NCI-H2081 treated with DMSO at 0.1 percent for 48 hours (cell line): Measurements from ENCODE around the gene CIB1.

ENCODE experiments used
- DNase-seq: peaks from one replicate; lab custom pipeline; 2025; lab: John Stamatoyannopoulos, UW

CIB1 gene

GRCh38 chr15:90240856-90241255 is 7.1 kb upstream of the CIB1 start:
- no peak for DNase-seq

- no peak for DNase-seq
These were observed 5.6 kb upstream of the CIB1 start for GRCh38 chr15:90239371-90239770.

DNA sequence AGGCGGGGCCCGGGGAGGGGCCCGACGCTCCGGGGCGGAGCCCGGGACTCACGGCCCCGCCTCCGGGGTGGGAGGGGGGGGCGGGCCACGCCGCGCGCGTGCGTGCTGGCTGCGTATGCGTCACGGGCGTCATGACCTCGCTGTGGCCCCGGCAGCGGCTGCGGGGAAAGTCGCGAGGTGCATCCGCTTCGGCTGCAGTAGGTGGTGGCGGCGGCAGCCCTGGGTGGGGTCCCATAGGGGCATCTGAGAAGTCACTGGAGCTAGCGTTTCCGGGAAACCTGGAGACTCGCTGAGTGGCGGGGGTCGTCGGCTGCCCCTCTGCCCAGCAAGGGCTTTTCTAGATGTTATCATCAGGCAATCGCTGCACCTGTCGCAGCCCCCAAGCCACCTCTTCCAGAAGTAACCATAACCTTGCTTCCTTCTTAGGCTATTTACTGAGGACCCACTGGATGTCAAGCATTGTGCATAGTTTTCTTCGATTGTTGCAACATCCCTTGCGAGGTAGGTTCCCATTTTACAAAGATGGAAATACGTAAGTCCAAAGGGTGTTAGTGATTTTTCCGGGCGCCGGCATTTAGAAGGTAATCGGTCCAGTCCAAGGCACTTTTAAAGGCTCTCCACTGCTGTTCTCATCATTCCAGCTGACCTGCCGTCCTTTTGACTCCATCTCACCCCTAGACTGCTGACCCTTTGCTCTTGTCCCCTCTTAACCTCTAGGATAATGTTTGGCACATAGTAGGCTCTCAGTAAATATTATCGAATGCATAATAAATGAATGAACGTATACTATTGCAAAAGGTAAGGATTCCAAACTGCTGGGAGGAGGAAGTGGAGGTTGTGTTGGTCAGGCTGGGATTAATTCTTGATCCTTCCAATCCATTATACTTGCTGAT is 601 bp upstream of the CIB1 start, which contains the start of gene GDPGP1:
Gene GDPGP1 (plus strand): TSS at position 114 of the 893 bp plus-strand sequence. CDS start 6,700 bp downstream, outside the sequence.
- no peak for DNase-seq

- no peak for DNase-seq
These were observed 777 bp downstream of the CIB1 start for GRCh38 chr15:90232941-90233386.

DNA sequence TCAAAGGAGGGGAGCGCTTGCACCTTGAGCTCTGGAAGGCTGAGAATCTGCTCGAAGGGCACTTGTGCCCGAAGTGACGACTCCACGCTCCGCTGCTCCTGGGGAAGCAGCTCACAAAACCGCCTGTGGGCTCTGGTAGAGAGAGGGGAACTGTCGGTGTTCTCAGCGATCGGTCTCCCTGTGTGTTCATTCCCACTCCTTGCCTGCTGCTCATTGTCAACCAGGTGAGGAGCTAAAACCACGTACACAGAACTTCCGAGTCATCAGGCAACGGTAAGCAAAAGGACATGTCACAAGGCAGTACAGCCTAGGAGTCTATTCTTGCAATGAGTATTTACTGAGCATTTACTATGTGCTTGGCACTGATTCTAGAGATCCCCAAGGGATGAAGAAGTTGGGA is 1.5 kb downstream of the CIB1 start:
- DNase-seq, result no peak

GRCh38 chr15:90231028-90232017 is 2.4 kb downstream of the CIB1 start:
- no peak for DNase-seq

DNA sequence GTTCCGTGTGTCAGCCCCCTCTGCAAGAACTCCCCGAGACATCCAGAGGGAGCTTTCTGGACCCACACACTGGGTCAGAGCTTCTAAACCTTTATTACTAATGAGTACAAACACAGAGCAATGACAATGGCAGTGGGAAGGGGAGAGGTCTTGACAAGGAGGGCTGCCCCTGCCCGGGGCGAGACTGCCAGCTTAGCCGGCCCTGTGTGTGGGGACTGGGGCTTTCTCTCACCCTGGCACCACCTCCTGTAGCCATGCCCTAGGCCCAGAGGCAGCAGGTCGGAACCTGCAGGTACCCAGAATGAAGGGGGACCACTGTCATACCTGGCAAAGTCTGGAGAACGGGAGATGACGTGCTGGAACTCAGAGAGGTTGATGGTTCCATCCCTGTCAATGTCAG is 3.1 kb downstream of the CIB1 start:
- no peak for DNase-seq

DNA sequence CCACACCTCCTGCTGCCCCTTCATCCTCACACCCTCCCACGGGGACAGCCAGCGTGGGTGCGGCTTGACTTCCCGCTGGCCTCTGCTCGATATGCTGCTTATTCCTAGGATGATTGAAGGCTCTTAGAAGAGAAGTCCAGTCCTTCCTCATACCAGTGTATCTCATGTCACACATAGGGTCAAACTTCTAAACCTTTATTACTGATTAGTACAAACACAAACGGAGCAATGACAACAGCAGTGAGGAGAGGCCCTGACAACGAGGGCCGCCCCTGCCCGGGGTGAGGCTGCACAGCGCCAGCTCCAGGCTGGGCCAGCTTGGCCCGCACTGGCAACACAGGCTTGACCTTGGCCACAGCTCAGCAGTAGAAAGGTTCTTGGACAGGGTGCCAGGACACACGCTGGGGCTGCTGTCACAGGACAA is 3.7 kb downstream of the CIB1 start:
- no peak for DNase-seq

GRCh38 chr15:90228960-90229359 is 4.8 kb downstream of the CIB1 start:
- DNase-seq, result no peak

DNA sequence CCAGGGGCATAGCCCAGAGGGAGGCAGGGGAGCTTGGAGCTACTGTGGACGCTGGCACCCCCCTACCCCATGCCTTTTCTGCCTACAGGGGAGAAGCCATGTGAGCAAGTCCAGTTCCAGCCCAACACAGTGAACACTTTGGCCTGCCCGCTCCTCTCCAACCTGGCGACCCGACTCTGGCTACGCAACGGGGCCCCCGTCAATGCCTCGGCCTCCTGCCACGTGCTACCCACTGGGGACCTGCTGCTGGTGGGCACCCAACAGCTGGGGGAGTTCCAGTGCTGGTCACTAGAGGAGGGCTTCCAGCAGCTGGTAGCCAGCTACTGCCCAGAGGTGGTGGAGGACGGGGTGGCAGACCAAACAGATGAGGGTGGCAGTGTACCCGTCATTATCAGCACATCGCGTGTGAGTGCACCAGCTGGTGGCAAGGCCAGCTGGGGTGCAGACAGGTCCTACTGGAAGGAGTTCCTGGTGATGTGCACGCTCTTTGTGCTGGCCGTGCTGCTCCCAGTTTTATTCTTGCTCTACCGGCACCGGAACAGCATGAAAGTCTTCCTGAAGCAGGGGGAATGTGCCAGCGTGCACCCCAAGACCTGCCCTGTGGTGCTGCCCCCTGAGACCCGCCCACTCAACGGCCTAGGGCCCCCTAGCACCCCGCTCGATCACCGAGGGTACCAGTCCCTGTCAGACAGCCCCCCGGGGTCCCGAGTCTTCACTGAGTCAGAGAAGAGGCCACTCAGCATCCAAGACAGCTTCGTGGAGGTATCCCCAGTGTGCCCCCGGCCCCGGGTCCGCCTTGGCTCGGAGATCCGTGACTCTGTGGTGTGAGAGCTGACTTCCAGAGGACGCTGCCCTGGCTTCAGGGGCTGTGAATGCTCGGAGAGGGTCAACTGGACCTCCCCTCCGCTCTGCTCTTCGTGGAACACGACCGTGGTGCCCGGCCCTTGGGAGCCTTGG is 5.6 kb downstream of the CIB1 start:
- DNase-seq, result no peak

- no peak for DNase-seq
These were observed 6.4 kb downstream of the CIB1 start for GRCh38 chr15:90227336-90227735.

- peak; percentile 63 for DNase-seq
These were observed 8.1 kb downstream of the CIB1 start for GRCh38 chr15:90225504-90226234.

DNA sequence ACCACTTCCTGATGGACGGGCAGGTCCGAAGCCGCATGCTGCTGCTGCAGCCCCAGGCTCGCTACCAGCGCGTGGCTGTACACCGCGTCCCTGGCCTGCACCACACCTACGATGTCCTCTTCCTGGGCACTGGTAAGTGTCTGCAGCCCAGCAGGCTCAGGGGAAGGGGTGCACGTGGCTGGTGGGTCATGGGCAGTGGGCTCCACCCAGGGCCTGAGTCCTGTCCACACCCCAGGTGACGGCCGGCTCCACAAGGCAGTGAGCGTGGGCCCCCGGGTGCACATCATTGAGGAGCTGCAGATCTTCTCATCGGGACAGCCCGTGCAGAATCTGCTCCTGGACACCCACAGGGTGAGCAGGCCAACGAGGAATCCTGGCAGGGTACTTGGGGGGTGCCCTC is 8.7 kb downstream of the CIB1 start:
- DNase-seq, result no peak

DNA sequence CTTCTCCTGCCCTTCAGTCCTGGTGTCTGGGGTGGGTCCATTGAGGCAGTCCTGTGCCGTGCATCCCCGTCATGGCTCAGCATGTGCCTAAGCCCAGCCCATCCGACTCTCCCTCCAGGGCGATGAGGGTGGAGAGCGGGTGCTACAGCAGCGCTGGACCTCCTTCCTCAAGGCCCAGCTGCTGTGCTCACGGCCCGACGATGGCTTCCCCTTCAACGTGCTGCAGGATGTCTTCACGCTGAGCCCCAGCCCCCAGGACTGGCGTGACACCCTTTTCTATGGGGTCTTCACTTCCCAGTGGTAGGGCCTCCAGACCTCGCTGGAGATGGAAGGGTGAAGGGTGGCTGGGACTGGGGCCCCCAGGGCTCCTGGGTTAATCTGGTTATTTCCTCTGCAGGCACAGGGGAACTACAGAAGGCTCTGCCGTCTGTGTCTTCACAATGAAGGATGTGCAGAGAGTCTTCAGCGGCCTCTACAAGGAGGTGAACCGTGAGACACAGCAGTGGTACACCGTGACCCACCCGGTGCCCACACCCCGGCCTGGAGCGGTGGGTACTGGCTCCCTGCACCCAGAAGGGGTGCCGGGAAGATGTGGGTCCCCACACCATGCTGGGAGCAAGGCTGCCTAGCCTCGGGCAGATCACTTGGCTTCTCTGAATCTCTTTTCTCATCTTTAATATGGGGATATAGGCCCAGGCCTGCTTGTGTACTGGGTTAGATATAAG is 10.1 kb downstream of the CIB1 start:
- no peak for DNase-seq

- DNase-seq, result no peak
These were observed 11.2 kb downstream of the CIB1 start for GRCh38 chr15:90222547-90222946.

- no peak for DNase-seq
These were observed 12.4 kb downstream of the CIB1 start for GRCh38 chr15:90221246-90221900.

GRCh38 chr15:90219421-90220141 is 14.2 kb downstream of the CIB1 start:
- DNase-seq, result no peak

GRCh38 chr15:90217671-90218394 is 15.9 kb downstream of the CIB1 start:
- no peak for DNase-seq
